DOHH2 (cell line): ENCODE data around the gene NKX2-4.

Experiments
- CTCF ChIP-seq: fragments of 200-600 bp; sonication (generic); IDR thresholded peaks from one replicate; pipeline ENCODE4 v1.5.1; 2014; ENCODE audit warnings: antibody characterized with exemption, mild to moderate bottlenecking, low read depth, low read length; ENCODE audit not compliant: poor library complexity, severe bottlenecking
- EZH2phosphoT487 ChIP-seq: fragments of 200-600 bp; sonication (generic); IDR thresholded peaks from 2 replicates; pipeline ENCODE4 v1.6.1; 2017; ENCODE audit warnings: borderline replicate concordance, mild to moderate bottlenecking, antibody characterized with exemption, low read length, moderate library complexity, mixed read lengths

- TF ChIP-seq CTCF: no peak
- no peak for TF ChIP-seq EZH2phosphoT487
Observed at GRCh38 chr20:21357844-21358243, 39.5 kb downstream of the NKX2-4 start.
